A549 treated with RU486 at 1 μM for 4 hours (cell line): ENCODE results near the gene CDC42EP3. TPM values are rescaled to one million over a fixed set of nuclear protein-coding genes. Genes with fewer than 3 reads are reported as not detected.

Experiments
- total RNA-seq: library from RNA; stranded (reverse); fragments of 200-300 nt; extraction: Qiagen RNA extraction; gene quantifications from 5 replicates; pipeline ENCODE4 v1.2.3, GENCODE V29; 2022; ENCODE audit warnings: low read depth

CDC42EP3 gene
- total RNA-seq: 26.5 to 31.5 TPM (median 27.9 TPM) in 5 replicates

GRCh38 chr2:37671009-37671815 lies at the start of gene CDC42EP3:
CDC42EP3 (minus strand) TSS chr2:37671642; CDS start chr2:37646587, 25,055 bp downstream.

